Type B pancreatic cell (in vitro differentiated cells): ENCODE measurements around the gene OTUD5. TPM values are rescaled to one million over a fixed set of nuclear protein-coding genes. Genes with fewer than 3 reads are reported as not detected.

Experiments used
- DNase-seq: peaks from one replicate; pipeline ENCODE4 v3.0.0; 2021; ENCODE audit warnings: mixed read lengths; ENCODE audit not compliant: unreplicated experiment; ENCODE audit errors: extremely low spot score
- H3K27ac Mint-ChIP-seq: 2 replicates; pipeline ENCODE4 v1.8.0; 2021; ENCODE audit warnings: mild to moderate bottlenecking, mixed read lengths
- H3K27me3 Mint-ChIP-seq: 2 replicates; pipeline ENCODE4 v1.8.0; 2021; ENCODE audit warnings: mixed read lengths
- H3K36me3 Mint-ChIP-seq: 2 replicates; pipeline ENCODE4 v1.8.0; 2021; ENCODE audit warnings: mixed read lengths
- H3K4me1 Mint-ChIP-seq: one replicate; pipeline ENCODE4 v1.8.0; 2021; ENCODE audit warnings: mixed read lengths; ENCODE audit not compliant: unreplicated experiment
- H3K4me3 Mint-ChIP-seq: 2 replicates; pipeline ENCODE4 v1.8.0; 2021; ENCODE audit warnings: mild to moderate bottlenecking, mixed read lengths
- H3K9me3 Mint-ChIP-seq: 2 replicates; pipeline ENCODE4 v1.8.0; 2021; ENCODE audit warnings: mixed read lengths
- CTCF ChIP-seq: fragments of 200-600 bp; sonication (generic); conservative IDR thresholded peaks from 2 replicates; pipeline ENCODE4 v1.5.0; 2021; ENCODE audit warnings: antibody characterized with exemption, mild to moderate bottlenecking
- total RNA-seq: library from RNA; stranded (reverse); gene quantifications from 2 replicates; pipeline ENCODE4 v1.2.1, GENCODE V29; 2021; ENCODE audit warnings: low replicate concordance

The OTUD5 gene
- total RNA-seq, 1 donor from 2014 or later, result 49.5 TPM

- no peaks in the 10 kb centered on the region for H3K27me3 Mint-ChIP-seq
- H3K4me3 Mint-ChIP-seq, result no peak overlapping the region
- H3K27ac Mint-ChIP-seq, result no peak overlapping the region
- H3K9me3 Mint-ChIP-seq, result no peaks in the 10 kb centered on the region
- DNase-seq, result no peak
- no peak for TF ChIP-seq CTCF
- no peaks in the 10 kb centered on the region for H3K4me1 Mint-ChIP-seq
- peaks cover 7% of the 10 kb centered on the region for H3K36me3 Mint-ChIP-seq
Observed at GRCh38 chrX:48978226-48978625, 20.8 kb upstream of the OTUD5 start.

GRCh38 chrX:48976086-48976485 lies 18.7 kb upstream of the OTUD5 start:
- no peaks in the 10 kb centered on the region for H3K27me3 Mint-ChIP-seq
- no peak for DNase-seq
- no peak overlapping the region for H3K4me3 Mint-ChIP-seq

GRCh38 chrX:48975541-48975940 lies 18.1 kb upstream of the OTUD5 start:
- Mint-ChIP-seq H3K9me3 (no peaks in the 10 kb centered on the region), H3K27me3 (no peaks in the 10 kb centered on the region), H3K27ac (no peak overlapping the region), H3K36me3 (peaks cover 9% of the 10 kb centered on the region), H3K4me3 (no peak overlapping the region), H3K4me1 (no peaks in the 10 kb centered on the region)
- no peak for TF ChIP-seq CTCF
- DNase-seq, result no peak

More at GRCh38 chrX:48976086-48976485, 18.7 kb upstream of the OTUD5 start:
- no peaks in the 10 kb centered on the region for H3K4me1 Mint-ChIP-seq
- peaks cover 9% of the 10 kb centered on the region for H3K36me3 Mint-ChIP-seq
- no peak for TF ChIP-seq CTCF
- no peak overlapping the region for H3K27ac Mint-ChIP-seq
- H3K9me3 Mint-ChIP-seq, result no peaks in the 10 kb centered on the region

- Mint-ChIP-seq H3K4me1 (no peaks in the 10 kb centered on the region), H3K27ac (no peak overlapping the region), H3K36me3 (peaks cover 9% of the 10 kb centered on the region), H3K27me3 (no peaks in the 10 kb centered on the region), H3K9me3 (no peaks in the 10 kb centered on the region), H3K4me3 (no peak overlapping the region)
- no peak for TF ChIP-seq CTCF
- DNase-seq, result no peak
Observed at GRCh38 chrX:48975041-48975440, 17.6 kb upstream of the OTUD5 start.

GRCh38 chrX:48974574-48974973 lies 17.2 kb upstream of the OTUD5 start:
- peaks cover 9% of the 10 kb centered on the region for H3K36me3 Mint-ChIP-seq
- H3K4me1 Mint-ChIP-seq, result no peaks in the 10 kb centered on the region
- H3K9me3 Mint-ChIP-seq, result no peaks in the 10 kb centered on the region
- DNase-seq, result no peak
- H3K4me3 Mint-ChIP-seq, result no peak overlapping the region
- TF ChIP-seq CTCF, result no peak
- H3K27me3 Mint-ChIP-seq, result no peaks in the 10 kb centered on the region
- H3K27ac Mint-ChIP-seq, result no peak overlapping the region

GRCh38 chrX:48974033-48974432 lies 16.6 kb upstream of the OTUD5 start:
- Mint-ChIP-seq H3K27ac (no peak overlapping the region), H3K9me3 (no peaks in the 10 kb centered on the region), H3K27me3 (no peaks in the 10 kb centered on the region), H3K4me3 (no peak overlapping the region), H3K36me3 (peaks cover 9% of the 10 kb centered on the region), H3K4me1 (no peaks in the 10 kb centered on the region)
- no peak for TF ChIP-seq CTCF
- no peak for DNase-seq
